Heart right ventricle (tissue), 16 donors: Measurements from ENCODE around the gene TRPT1. TPM values are rescaled to one million over a fixed set of nuclear protein-coding genes. Genes with fewer than 3 reads are reported as not detected.
A peak's percentile ranks its signal among the peaks of the same experiment; 100 is the strongest.

Experiments used
- ATAC-seq, 8 donors: fragments of 200-7000 bp; cut with Tn5 transposase; one replicate each; pipeline ENCODE4 v1.9.1; 2020; ENCODE audit warnings: mild to moderate bottlenecking in 8 of 8, moderate library complexity in 8 of 8, moderate number of reproducible peaks in 1 of 8
- DNase-seq, 2 donors: peaks; one replicate each; pipeline ENCODE4 v3.0.0-alpha.2; 2020
- H3K27ac ChIP-seq, 10 donors: fragments of 200-600 bp; sonication (generic) in 2 of 10; one replicate each; pipeline versions ENCODE4 v1.5.0 to v1.8.0; 2020 to 2022; ENCODE audit warnings: mild to moderate bottlenecking in 3 of 10
- H3K27me3 ChIP-seq, 7 donors: fragments of 200-600 bp; one replicate each; pipeline ENCODE4 v1.8.0; 2021 to 2022; ENCODE audit warnings: mild to moderate bottlenecking in 2 of 7
- H3K36me3 ChIP-seq, 9 donors: fragments of 200-600 bp; sonication (generic) in 1 of 9; one replicate each; pipeline versions ENCODE4 v1.5.0 to v1.8.0; 2020 to 2022; ENCODE audit warnings: mild to moderate bottlenecking in 2 of 9
- H3K4me1 ChIP-seq, 9 donors: fragments of 200-600 bp; sonication (generic) in 1 of 9; one replicate each; pipeline versions ENCODE4 v1.5.0 to v1.8.0; 2020 to 2022; ENCODE audit warnings: mild to moderate bottlenecking in 4 of 9
- H3K4me3 ChIP-seq, 10 donors: fragments of 200-600 bp; sonication (generic) in 2 of 10; one replicate each; pipeline versions ENCODE4 v1.5.0 to v1.8.0; 2020 to 2022; ENCODE audit warnings: mild to moderate bottlenecking in 7 of 10, moderate library complexity in 2 of 10
- H3K9me3 ChIP-seq, 11 donors: fragments of 200-600 bp in 10 of 11; sonication (generic) in 2 of 11; one replicate each; pipeline versions ENCODE4 v1.5.0 to v1.8.0; 2013 to 2022; ENCODE audit warnings: mild to moderate bottlenecking in 2 of 11, control low read depth in 1 of 11, moderate library complexity in 1 of 11
- CTCF ChIP-seq, 9 donors: fragments of 200-600 bp; sonication (generic) in 2 of 9; IDR thresholded peaks; one replicate each; pipeline versions ENCODE4 v1.5.0 to v1.8.0; 2021 to 2022; ENCODE audit warnings: antibody characterized with exemption in 9 of 9, mild to moderate bottlenecking in 5 of 9, moderate library complexity in 1 of 9
- WGBS, 2 donors: extraction: QIAGEN DNeasy Blood & Tissue Kit; methylation state at CpG; one replicate each; pipeline ENCODE4 v1.1.7; 2013; ENCODE audit warnings: inconsistent platforms in 1 of 2; 5-methylcytosine and 5-hydroxymethylcytosine counted together
- intact Hi-C, 10 donors: fragments of 100-400 bp; cut with DNase I; formaldehyde crosslinking; loops; one replicate each; pipeline versions ENCODE4 v1.11.1 to v1.14.2; 2022
- polyA plus RNA-seq, 2 donors: library from polyadenylated mRNA; stranded (reverse); fragments of 200-250 nt; gene quantifications; one replicate each; pipeline ENCODE4 v1.2.3, GENCODE V29; 2013
- total RNA-seq, 10 donors: library from RNA; stranded (reverse); fragmentation: NEBNext Ultra II Directional in 3 of 10; extraction: Animal tissue kit (Norgen Biotek cat#: 25700) in 3 of 10; gene quantifications; one replicate each; pipeline versions ENCODE4 v1.2.1 to v1.2.4, GENCODE V29; 2021 to 2023
- donor health status: Arrhythmogenic right ventricular cardiomyopathy.
- donor health status: ischemic (EF 13 %, LVEDD 7.1; RV severe dilation, severe dysfunction).
- donor health status: healthy with polysubstance abuse.
- donor health status: DM: no; HTN: yes; CAD: no.
- donor health status: DM: no; HTN: no; CAD: no.
- donor health status: ischemic (EF 25% LVEDD 6.9; RV normal size, moderate dysfunction).
- donor health status: ischemic (EF 25% LVEDD 5.7; RV mildly dilated, moderate dysfunction).
- donor health status: healthy.
- donor health status: DM: yes; HTN: yes; CAD: no.
- donor health status: Ischemic cardiomyopathy.
- donor health status: ischemic (EF 35%, LVEDD 5.7; RV mildly dilated, moderate dysfunction).
- donor health status: nonischemic (EF 11% LVEDD 7.7; RV severe dilation, severe dysfunction).
- donor health status: DM: yes; HTN: yes; CAD: no.
- donor health status: PGD.
- donor health status: ischemic (EF 29% LVEDD 5.4; RV normal size, mild dysfunction).
- donor health status: nonischemic (EF 23%, LVEDD 6.1; RV moderate dilation, normal function).

TRPT1 gene
- total and polyA plus RNA-seq, 12 donors: 50.5 to 188 (median 67.1) TPM

GRCh38 chr11:64268893-64269539 is 43.0 kb upstream of the TRPT1 start:
- H3K4me1 ChIP-seq: peaks cover 18 to 55% (median 36%) of the 10 kb centered on the region in 9 donors
- intact Hi-C loops: loop anchor here in 2 of 10 donors (1.0 to 2.0 kb wide), 3 partner anchors 18 to 65 kb away; partner anchors contain the start of gene PLCB3 (in 2 of the 2)

DNA sequence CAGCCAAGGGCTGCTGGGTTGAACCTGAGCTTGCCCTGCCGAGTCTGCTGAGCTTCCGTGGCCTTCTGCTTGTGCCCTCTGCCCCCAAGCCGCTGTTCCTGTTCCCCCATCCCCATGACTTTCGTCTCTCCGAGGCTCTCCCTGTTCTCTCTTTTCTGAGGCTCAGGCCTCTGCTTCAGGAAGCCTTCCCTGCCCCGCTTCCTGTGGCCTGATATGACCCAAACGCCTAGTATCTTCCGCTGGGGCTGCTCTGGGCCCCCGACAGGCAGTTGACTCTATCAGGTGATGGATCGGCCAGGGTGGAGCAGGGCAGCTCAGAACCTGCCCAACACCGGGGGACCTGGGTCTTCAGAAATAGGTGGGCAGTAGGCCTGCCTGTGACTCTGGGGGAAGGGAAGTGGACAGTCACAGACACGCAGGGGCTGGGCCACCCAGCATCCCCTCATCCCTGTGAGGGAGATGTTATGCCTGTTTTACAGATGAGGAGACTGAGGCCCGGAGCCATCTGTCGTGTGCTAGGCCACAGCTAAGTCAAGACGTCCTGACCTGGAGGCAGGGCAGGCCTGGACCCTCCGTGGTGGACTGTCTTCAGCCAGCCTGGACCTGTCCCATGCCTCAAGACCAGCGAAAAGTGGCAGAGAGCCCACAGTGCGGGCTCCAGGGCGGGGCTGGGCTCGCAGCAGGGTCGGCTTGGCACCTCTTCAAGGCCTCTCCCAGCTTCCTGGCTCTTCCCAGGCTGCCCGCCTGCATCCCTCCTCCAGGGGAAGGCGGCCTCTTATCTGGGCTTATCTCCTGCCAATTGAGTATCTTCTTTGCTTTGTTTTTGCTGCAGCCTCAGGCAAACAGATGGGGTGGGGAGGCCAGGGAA is 42.3 kb upstream of the TRPT1 start:
- H3K27me3 ChIP-seq: no peaks in the 10 kb centered on the region
- no peaks in the 10 kb centered on the region for H3K9me3 ChIP-seq
- H3K4me3 ChIP-seq: peak overlapping the region; percentile 63 to 90 (median 74)
- DNase-seq (peak; percentile 58 to 74), ATAC-seq (peak in 2 of 8 donors; percentile 0)
- TF ChIP-seq CTCF (IDR thresholded peaks at IDR 0.05): no peak
- intact Hi-C loops: loop anchor here in 1 of 10 donors (1.0 to 2.0 kb wide), 2 partner anchors 17 to 64 kb away; partner anchors contain the start of gene PLCB3
- peaks cover 18 to 49% (median 36%) of the 10 kb centered on the region in 9 donors for H3K4me1 ChIP-seq
- H3K27ac ChIP-seq: peak overlapping the region; percentile 58 to 100 (median 98)
- 31 to 36% methylated on average over 23 of the region's 23 CpGs for WGBS, 2 donors
- peaks cover 0 to 42% (median 9%) of the 10 kb centered on the region in 9 donors for H3K36me3 ChIP-seq

More at GRCh38 chr11:64268893-64269539, 43.0 kb upstream of the TRPT1 start:
- peaks cover 0 to 34% (median 9%) of the 10 kb centered on the region in 9 donors for H3K36me3 ChIP-seq
- peak in 1 of 9 donors; percentile 4 for TF ChIP-seq CTCF (IDR thresholded peaks at IDR 0.05)
- DNase-seq (peak; percentile 69 to 73), ATAC-seq (peak in 5 of 8 donors; percentile 3 to 24 (median 6))
- H3K27ac ChIP-seq: peak overlapping the region; percentile 58 to 100 (median 98)
- peak overlapping the region; percentile 63 to 90 (median 74) for H3K4me3 ChIP-seq
- H3K27me3 ChIP-seq: no peaks in the 10 kb centered on the region
- WGBS, 2 donors: 1% methylated on average over 34 of the region's 34 CpGs
- no peaks in the 10 kb centered on the region for H3K9me3 ChIP-seq

GRCh38 chr11:64267207-64267945 is 41.4 kb upstream of the TRPT1 start:
- Histone ChIP-seq H3K27ac (peak overlapping the region; percentile 58 to 100 (median 98)), H3K4me1 (peaks cover 18 to 43% (median 34%) of the 10 kb centered on the region in 9 donors), H3K9me3 (no peaks in the 10 kb centered on the region), H3K36me3 (peaks cover 0 to 50% (median 16%) of the 10 kb centered on the region in 9 donors), H3K27me3 (no peaks in the 10 kb centered on the region), H3K4me3 (peak overlapping the region in 3 of 10 donors; percentile 73 to 84 (median 83))
- intact Hi-C loops: loop anchor here in 3 of 10 donors (2.0 kb wide), 2 partner anchors 15 to 17 kb away; partner anchors contain the start of gene PLCB3 (in 1 of the 3)
- DNase-seq: peak; percentile 31 to 51
- WGBS, 2 donors: 76 to 84% methylated on average over 27 of the region's 27 CpGs
- ATAC-seq: no peak
- TF ChIP-seq CTCF (IDR thresholded peaks at IDR 0.05): no peak
